CD1c-positive myeloid dendritic cell (primary cell): ENCODE data around the gene EEFSEC.
A peak's percentile ranks its signal among the peaks of the same experiment; 100 is the strongest.

Source experiments
- DNase-seq: peaks from one replicate; pipeline ENCODE4 v3.0.0-alpha.2; 2016; ENCODE audit errors: extremely low spot score

Gene EEFSEC

DNA sequence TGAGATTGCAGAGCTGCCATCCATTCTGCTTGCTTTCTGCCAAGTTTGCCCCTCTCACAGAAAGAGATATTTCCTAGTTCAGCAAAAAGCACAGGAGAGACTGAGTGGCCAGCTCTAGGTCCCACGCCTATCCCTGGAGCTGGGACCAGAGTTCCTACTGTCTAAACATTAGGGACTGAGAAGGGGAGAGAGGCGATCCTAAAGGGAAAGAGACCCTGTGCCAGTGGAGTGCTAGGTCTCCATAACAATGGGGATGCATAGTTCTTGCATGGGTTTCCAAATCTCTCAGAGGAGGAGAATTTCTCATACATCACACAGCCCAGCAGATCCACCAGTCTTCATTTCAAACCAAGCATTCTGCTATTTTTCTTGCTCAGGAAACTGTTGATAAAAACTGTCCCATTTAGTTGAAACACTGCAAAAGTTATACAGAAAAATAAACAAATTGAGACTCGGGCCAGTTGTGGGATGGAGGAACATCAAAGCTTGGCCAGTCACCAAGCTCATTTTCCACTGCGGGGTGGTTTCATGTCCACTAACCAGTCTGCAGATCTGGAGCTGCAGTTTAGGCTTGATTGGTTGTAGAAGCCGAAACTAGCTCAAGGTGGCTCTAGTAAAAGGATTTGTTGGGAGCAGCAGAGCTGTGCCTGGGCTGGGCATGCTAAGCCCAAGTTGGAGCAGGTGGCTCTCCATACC lies 62.7 kb downstream of the EEFSEC start:
- DNase-seq = no peak

DNA sequence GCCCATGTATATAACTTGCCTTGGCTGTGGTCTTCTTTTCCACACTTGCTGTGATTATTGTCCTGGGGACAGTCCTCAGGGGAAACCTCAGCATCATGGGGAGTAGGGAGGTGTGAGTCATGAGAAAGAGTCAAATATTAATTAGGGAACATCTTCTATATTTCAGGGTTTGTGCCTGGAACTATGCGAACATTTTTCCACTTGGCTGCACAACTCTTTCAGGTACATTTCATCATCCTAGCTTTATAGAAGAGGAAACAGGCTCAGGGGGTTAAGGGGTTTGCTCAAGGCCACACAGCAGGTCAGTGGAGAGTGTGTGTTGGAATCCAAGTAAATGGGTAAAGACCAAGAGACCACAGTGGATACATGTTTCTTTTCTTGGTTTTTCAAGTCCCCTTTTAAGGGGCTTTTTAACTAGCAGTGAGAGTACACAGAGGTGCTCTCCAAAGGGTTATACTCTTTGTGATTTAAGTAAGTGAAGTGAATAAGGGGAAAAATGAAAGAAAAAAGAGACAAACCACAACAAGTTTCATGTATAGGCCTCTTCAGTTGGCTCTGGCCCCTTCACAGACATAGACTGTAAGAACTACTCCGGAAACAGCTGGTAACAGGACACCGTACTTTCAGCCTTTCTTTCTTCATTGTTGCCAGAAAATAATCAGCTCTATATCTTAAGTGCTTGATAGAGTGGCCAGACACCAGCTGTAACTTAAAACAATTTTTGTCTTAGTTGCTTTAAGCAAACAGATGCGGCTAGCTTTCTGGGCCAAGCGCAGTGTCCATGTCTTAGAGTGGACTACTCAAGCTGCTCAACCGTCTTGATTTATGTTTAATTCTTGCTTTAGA lies 64.6 kb downstream of the EEFSEC start:
- no peak for DNase-seq

DNA sequence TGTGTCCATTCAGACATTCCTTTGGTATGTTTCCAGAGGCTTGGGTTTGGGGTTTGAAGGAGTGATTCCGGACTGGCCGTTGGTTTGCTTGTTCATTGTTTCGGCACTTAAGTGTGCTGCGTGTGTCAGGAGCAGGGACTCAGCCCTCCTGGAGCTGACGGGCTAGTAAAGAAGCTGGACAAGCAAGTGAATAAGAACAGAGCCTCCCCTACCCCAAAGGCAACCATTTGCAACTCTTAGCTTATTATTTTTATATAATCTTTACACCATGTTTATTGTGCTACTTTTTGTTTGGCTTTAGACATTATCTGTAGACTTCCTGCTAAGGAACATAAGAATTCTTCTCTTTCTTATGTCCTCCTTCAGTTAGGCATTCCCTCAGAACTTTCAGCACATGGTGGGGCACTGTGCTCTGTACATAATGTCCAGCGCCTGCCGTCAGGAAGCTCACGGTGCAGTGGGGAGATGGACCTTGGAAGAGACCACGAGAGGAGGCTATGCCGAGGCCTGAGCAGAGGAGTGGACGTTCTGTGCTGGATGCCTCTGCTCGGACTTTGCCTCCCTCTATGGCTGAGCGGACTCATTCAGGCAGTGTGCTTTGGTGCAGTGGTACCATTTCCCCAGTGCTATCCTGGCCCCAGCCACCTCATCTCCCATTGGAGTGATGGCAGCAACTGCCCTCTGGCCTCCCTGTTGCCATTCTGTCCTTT lies 65.4 kb downstream of the EEFSEC start:
- DNase-seq = no peak

DNA sequence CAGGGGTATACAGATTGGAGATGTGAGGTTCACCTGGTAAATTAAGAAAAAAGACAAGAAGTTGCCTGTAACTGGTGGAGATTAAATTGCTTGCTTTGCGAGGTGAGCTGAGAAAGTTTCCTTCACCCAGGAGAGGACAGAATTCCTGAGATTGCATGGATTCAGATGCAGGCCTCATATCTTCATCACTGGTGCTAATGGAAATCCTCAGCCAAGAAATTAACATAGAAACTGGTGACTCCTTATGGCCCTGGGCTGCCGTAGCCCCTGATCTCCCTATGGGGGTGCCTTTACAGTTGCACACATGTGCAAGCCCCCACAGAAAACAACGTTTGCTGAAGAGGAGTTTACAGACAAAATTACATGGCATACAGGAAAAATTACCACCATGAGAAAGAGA lies 68.0 kb downstream of the EEFSEC start:
- DNase-seq = no peak

DNA sequence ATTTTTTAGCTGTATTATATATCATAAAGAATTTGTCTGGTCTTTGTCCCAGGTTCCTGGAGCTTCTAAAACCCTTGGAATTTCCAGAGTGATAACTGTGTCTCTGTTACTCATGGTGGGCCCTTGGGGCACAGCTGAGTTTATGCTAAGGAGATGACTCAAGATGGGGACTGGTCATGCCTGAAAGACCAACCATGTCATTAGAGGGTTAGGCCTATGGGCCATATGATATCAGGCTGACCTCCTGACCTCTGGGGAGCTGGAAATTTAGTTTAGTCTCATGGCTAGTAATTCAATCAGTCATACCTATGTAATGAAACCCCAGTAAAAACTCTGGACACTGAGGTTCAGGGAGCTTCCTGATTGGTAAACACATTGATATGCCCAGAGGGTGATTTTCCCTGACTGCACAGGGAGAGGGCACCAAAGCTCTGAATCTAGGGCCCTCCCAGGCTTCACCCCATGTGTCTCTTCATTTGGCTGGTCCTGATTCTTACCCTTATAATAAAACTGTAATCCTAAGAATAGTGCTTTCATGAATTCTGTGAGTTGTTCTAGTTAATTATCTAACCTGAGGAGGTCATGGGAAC lies 69.6 kb downstream of the EEFSEC start:
- DNase-seq = no peak

DNA sequence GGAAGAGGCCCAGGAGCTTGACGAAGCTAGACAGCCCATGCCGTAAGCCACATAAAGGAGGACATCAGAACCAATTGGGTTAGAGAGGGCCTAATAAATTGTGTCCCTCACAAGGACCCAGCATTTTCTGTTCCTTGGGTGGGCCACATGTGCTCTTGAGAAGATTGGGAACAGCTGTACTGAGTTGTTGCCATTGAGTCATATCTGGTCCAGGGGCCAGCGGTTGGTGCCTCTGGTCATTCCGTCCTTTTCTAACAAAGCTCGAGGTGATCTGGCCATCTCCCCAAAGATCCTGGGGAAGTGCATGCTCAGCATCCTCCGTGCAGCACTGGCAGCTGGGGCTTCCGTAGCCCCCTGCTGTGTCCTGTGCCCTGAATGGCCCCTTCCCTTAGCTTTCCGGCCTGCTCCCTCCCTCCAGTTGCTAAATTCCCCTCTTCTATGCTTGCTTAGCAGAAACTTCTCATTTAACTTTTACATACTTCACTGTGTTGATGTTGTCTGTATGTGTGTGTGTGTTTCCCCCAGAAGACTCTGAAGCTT lies 73.0 kb downstream of the EEFSEC start:
- DNase-seq = no peak

DNA sequence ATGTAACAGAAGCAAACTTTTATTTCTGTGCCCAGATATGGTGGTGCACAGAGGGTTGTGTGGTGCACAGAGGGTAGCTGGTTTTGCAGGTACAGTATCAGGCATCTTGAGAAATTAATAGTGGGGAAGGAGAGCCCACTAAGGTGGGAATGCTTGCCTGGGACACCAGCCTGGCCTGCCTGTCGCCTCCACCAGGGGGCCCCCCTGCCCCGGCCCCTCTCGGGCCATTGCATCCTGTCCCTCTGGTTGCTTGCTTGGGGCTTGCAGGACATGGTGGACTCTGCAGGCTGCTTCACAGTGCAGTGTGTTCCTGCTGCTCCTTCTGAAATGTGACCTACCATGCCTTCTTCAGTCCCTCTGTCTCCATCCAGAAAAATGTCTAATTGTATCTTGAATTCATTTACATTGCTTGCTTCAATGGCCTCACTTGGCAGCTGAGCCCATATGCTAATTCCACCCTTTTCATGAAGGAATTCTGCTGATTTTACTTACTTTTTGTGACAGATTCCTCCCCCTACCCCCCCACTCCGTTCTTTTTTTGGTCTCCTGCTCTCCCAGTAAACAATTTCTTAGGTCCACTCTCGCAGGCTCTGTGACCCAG lies 73.6 kb downstream of the EEFSEC start:
- peak; percentile 29 for DNase-seq

DNA sequence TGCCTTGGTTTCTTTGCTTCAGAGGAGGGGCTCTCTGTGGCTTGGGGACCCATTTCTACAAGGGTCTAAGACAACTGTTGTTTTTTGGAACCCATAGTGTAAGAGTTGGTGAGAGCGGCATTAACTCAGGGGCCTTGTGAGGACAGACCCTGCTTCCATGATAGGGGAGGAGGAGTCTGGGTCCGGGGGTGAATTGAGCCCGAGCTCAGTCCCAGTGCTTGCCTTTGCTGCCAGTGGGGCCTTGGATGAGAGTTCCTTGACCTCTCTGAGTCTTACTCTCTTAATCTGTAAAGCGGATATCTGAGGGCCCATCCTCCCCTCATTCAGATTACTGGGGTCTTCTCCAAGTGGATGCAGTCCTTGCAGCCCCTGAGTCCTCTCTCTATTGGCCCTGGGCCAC lies 74.2 kb downstream of the EEFSEC start:
- DNase-seq = no peak

DNA sequence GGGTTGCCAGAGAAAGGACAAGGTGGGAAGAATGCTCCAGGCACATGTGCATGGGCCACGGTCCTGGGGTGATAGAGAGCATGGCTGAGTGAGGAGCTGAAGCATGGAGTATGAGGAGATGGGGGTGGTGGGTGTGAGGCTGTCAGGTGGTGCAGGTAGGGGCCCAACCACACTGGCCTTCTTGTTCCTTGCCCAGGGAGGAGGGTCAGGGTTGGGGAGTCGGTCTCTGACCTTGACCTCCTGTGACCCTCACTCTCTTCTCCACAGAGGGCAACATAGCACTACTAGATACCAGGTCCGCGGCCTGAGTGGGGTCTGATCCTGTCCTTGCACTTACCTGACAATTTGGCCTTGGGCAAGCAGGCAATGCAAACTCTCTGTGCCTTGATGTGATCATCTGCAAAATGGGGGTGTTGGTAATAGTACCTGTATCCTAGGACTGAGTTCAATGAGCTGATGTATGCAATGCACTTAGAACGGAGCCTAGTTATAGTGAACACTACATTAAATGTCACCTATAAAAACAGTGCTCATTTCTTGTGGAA lies 75.2 kb downstream of the EEFSEC start:
- DNase-seq = no peak

DNA sequence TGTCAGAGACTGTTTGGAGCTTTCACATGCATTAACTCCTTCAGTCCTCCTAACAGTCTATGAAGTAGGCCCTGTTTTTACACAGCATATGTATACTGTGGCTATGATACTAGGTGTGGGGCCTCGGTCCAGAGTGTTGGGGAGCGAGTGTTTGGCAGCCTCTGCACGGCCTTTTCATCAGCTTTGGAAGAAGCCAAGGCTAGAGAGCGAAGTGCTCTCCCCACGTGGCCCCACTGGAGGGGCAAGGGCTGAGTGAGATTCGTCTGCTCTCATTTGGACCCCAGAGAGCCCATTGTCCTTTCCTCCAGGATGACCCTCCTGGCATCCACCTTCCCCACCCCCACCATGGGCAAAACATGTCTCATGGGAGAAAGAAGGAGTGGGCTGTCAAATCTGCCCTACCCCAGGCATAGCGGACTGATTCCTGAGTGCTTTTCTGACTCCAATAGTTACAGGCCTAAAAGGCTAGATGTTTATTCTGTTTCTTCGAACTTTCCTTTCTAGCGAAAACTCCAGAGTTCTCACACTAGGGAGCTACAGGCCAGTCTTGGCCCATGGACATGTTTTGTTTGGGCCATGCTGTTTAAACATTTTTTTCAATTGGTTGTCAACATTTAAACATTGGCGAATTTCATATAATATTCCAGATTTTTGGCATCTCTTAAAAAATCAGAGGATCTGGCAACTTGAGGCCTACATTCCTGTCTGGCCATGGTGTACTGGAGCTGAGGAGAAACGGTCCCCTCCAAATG lies 76.0 kb downstream of the EEFSEC start:
- DNase-seq = no peak

DNA sequence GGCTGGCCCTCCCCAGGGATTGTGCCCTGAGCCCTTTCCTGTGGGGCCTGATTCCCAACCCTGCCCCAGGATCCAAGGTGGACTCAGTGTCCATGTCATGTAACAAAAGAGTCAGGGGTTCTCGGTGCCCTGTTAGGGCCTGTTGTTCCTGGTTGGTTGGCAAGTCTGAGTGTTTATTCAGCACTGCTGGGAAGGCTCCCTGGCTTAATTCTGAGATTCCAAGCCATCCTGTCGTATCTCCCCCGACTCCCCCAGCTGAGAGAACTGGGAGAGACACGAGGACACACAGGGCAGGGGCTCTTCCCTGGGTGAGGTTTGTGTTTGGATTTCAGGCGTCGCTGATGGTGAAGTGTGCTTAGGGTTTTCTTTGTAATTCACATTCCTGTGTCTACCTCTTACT lies 78.3 kb downstream of the EEFSEC start:
- DNase-seq = no peak

DNA sequence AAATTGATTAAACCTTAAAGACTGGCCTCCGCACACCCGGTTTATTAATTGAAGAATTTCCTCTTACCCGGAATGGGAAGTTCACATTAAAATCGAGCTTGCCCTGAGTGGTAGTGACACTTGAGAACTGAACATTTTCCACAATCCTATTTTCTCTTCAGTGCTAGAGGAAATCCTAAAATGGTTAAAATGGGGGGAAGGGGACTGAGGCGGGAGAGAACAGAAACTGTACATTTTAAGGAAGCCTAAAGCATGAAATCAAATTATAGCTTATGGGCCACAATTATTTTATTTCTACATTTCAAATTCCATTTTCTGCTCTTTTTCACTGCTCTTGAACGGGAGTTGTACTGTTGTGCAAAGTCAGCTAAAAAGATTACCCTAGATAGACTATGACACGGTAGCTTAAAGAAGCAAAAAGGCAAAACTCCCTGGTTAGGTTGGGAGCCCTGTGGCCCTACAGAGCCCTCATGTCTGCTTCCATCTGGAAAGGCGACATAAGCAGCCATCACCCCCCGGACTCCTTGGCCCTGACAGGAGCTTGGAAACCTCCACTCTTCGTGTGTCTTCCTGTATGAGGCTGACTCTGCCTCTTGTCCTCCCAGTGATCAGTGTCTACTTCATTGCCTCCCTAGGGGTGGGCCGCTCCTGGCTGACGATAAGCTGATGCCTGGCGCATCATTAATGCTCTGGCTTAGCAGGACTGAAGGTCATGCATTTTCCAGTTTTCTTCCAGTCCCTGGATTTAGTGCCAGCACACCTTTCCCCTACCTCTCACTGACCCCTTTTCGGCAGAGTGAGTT lies 79.3 kb downstream of the EEFSEC start:
- DNase-seq = no peak

DNA sequence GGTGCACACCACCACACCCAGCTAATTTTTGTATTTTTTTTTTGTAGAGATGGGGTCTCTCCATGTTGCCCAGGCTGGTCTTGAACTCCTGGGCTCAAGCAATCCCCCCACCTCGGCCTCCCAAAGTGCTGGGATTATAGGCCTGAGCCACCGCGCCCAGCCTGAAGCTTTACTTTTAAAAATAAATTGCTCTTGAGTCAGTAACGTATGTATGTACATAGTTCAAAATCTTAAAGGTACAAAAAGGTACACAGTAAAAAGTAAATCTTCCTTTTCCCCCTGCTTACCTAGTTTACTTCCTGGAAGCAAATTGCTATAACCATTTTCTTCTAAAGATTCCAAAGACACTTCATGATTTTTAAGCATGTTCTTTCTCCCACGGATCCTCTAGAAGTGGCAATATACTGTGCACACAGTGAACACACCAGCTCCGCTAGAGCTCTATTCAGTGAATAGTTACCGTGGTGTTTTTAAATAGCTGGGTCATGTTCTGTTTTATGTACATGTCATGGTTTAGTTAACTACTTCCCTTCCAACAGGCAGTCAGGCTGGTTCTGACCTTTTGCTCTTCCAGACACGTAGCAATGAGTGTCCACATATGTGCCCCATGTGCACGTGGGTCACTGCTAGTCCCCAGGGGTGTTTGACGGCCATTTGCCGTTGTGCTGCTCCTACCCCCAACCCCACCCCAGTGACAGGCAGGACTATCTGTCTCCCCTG lies 82.1 kb downstream of the EEFSEC start:
- DNase-seq = peak; percentile 16

DNA sequence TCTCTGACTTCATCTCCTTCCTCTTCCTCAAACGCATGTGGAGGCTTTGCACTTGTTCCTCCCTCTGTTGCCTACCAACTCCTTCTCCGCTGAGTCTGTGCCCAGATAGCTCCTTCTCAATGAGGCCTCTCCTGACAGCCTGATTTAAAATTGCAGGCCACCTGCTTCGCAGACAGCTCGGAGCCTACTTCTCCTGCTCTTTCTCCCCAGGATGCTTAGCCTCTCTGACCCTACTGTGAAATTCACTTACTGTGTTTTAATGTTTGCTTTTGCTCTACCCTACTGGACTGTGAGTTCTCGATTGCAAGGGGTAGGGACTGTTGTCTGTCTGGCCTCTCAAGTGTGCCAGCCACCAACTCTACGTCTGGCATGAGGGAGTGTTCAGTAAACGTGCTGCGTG lies 83.4 kb downstream of the EEFSEC start:
- no peak for DNase-seq

DNA sequence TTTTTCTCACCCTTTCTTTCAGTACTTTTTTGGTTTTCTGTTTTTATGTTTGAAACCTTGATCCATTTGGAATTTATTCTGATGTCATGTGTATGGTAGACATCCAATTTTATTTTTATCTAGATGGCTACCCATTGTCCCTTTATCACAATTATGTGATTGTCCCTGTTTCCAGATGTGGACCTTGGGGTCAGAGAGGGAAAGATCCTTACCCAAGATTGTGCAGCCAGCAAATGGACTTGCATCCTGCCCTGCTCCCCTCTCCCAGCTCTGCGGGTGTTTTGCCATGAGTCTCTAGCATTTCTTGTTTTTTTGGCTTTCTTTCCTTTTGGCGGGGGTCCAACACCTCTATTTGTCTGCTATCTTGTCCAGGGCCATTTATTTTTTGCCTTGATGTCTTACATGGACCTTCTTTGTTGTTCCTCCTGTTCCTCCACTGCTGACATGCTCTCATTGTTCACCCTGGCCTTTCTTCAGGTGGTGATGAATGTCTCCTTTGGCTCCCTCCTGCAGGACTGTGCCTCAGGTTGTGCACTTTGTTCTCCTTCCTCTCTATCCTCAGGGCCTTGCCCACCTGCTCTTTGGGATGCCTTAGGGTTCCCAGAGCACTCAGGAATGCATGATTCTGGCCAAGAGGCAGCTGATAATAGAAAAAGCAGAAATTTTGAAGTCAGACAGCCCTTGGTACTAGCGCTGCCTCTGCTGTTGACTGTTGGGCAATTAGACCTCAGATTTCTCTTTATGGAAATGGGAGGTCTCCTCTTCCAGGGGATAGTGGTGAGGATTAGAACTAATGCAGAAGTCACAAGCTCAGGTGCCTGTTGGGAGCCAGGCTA lies 84.3 kb downstream of the EEFSEC start:
- DNase-seq = no peak

DNA sequence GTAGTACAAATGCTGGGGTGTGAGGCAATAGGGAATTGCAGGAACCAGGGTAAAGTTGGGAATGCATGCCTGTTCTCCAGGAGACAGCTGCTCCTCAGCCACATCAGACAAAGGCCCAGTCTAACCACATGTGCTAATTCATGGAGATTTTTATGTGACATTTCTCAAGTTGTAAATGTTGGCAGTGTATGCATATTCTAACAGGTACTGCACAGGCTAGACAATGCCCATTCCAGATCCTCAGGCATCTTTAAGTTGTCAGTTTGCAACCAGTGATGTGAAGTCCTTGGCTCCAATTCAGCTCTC lies 84.9 kb downstream of the EEFSEC start:
- no peak for DNase-seq

DNA sequence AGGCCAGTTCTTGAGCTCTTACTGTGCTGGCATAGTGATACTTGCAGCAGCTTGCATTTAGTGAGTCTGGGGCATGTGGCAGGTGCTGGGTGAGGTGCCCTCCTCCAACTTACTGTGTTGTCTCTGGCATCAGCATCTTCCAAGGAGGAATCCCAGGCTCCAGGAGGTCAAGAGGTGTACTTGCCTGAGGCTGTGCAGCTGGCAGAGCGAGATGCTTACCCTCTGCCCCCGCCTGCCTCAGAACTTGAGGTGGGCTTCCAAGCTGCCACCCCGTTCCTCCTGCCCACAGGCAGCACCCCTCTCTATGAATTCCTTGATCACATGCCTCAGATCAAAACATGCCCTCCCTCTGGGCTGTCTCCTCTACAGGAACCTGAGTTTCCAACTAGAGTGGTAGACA lies 86.0 kb downstream of the EEFSEC start:
- no peak for DNase-seq

DNA sequence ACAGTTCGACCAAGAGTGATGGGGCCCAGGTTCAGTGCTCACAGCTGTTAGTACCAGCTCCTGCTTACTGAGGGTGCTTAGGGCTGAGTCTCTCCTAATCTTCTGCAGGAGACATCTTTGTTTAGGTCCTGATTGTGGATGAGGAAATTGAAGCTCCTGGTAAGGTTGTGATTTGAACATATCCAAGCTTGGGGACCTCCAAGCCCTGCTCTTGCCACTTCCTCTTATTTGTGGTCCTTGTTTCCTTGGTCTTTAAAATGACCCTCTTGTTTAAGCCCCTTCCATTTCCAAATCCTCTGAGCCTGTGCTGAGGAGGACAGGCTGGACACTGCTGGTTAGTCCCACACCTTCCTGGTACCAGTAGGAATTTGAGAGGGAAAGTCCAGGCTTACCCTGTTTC lies 87.0 kb downstream of the EEFSEC start:
- DNase-seq = no peak
